Neural cell (in vitro differentiated cells): Measurements from ENCODE around the gene OR52N5. TPM values are rescaled to one million over a fixed set of nuclear protein-coding genes. Genes with fewer than 3 reads are reported as not detected.

Experiments
- H2AFZ ChIP-seq: fragments of 200-600, 300-800 bp; sonication (generic), shearing (Covaris generic); 2 replicates; pipeline ENCODE4 v1.6.0; 2014; ENCODE audit warnings: low read depth, mild to moderate bottlenecking, antibody characterized with exemption, low read length, moderate library complexity
- H3F3A ChIP-seq: fragments of 200-600 bp; shearing (Covaris generic); 2 replicates; pipeline ENCODE4 v1.6.1; 2016; ENCODE audit warnings: mild to moderate bottlenecking, moderate library complexity, mixed read lengths, antibody characterized with exemption, low read length; ENCODE audit not compliant: insufficient read depth, poor library complexity, severe bottlenecking
- H3K27ac ChIP-seq: fragments of 200-600, 300-800 bp; sonication (generic), shearing (Covaris generic); 2 replicates; pipeline ENCODE4 v1.5.1; 2014; ENCODE audit warnings: mild to moderate bottlenecking, low read length, moderate library complexity
- H3K27me3 ChIP-seq: fragments of 300-800, 200-600 bp; sonication (generic), shearing (Covaris generic); 2 replicates; pipeline ENCODE4 v1.6.0; 2014; ENCODE audit warnings: mild to moderate bottlenecking, low read depth, low read length, moderate library complexity; ENCODE audit not compliant: insufficient read depth
- H3K36me3 ChIP-seq: fragments of 300-800, 200-600 bp; sonication (generic), shearing (Covaris generic); 2 replicates; pipeline ENCODE4 v1.5.1; 2014; ENCODE audit warnings: mild to moderate bottlenecking, antibody characterized with exemption, low read length, moderate library complexity; ENCODE audit not compliant: insufficient read depth
- H3K4me2 ChIP-seq: fragments of 300-800, 200-600 bp; sonication (generic), shearing (Covaris generic); 2 replicates; pipeline ENCODE4 v1.6.0; 2014; ENCODE audit warnings: mild to moderate bottlenecking, low read length
- H3K4me3 ChIP-seq: fragments of 300-800, 200-600 bp; sonication (generic), shearing (Covaris generic); 2 replicates; pipeline ENCODE4 v1.5.1; 2014; ENCODE audit warnings: mild to moderate bottlenecking, low read length, moderate library complexity
- H3K79me2 ChIP-seq: fragments of 200-600 bp; shearing (Covaris generic); replicated peaks from 2 replicates; pipeline ENCODE4 v1.6.0; 2014; ENCODE audit warnings: mild to moderate bottlenecking, low read length, moderate library complexity; ENCODE audit not compliant: insufficient read depth
- H3K9ac ChIP-seq: fragments of 300-800, 200-600 bp; sonication (generic), shearing (Covaris generic); 2 replicates; pipeline ENCODE4 v1.6.1; 2016; ENCODE audit warnings: mild to moderate bottlenecking, low read length, mixed read lengths
- H3K9me2 ChIP-seq: fragments of 200-600 bp; shearing (Covaris generic); 2 replicates; pipeline ENCODE4 v1.6.1; 2016; ENCODE audit warnings: mild to moderate bottlenecking, low read length, mixed read lengths; ENCODE audit not compliant: insufficient read depth
- H3K9me3 ChIP-seq: fragments of 200-600, 300-800 bp; sonication (generic), shearing (Covaris generic); 2 replicates; pipeline ENCODE4 v1.6.1; 2016; ENCODE audit warnings: mild to moderate bottlenecking, mixed run types, low read length, moderate library complexity, mixed read lengths
- H4K20me1 ChIP-seq: fragments of 200-600 bp; shearing (Covaris generic); 2 replicates; pipeline ENCODE4 v1.6.1; 2016; ENCODE audit warnings: mild to moderate bottlenecking, mixed run types; ENCODE audit not compliant: insufficient read depth
- CTCF ChIP-seq: fragments of 450-650 bp; IDR thresholded peaks from 2 replicates; pipeline ENCODE4 v1.5.1; 2014; ENCODE audit warnings: antibody characterized with exemption, mild to moderate bottlenecking, moderate library complexity; ENCODE audit not compliant: poor library complexity, severe bottlenecking
- EP300 ChIP-seq: fragments of 450-650 bp; conservative IDR thresholded peaks from 2 replicates; pipeline ENCODE4 v1.6.1; 2014; ENCODE audit warnings: antibody characterized with exemption, mild to moderate bottlenecking, moderate library complexity; ENCODE audit not compliant: poor library complexity, severe bottlenecking
- EZH2 ChIP-seq: fragments of 200-600, 300-800 bp; shearing (Covaris generic), sonication (generic); IDR thresholded peaks from 2 replicates; pipeline ENCODE4 v1.6.1; 2014; ENCODE audit warnings: antibody characterized with exemption, low read length, borderline replicate concordance, mild to moderate bottlenecking; ENCODE audit not compliant: insufficient read depth, poor library complexity, severe bottlenecking
- MXI1 ChIP-seq: fragments of 450-650 bp; conservative IDR thresholded peaks from 2 replicates; pipeline ENCODE4 v1.6.1; 2014; ENCODE audit warnings: antibody characterized with exemption, mild to moderate bottlenecking; ENCODE audit not compliant: poor library complexity, severe bottlenecking
- POLR2AphosphoS5 ChIP-seq: IDR thresholded peaks from 2 replicates; pipeline ENCODE4 v1.6.1; 2012
- RAD21 ChIP-seq: fragments of 450-650 bp; conservative IDR thresholded peaks from 2 replicates; pipeline ENCODE4 v1.6.1; 2014; ENCODE audit warnings: antibody characterized with exemption, mild to moderate bottlenecking, moderate library complexity
- REST ChIP-seq: IDR thresholded peaks from 2 replicates; pipeline ENCODE4 v1.6.1; 2012; ENCODE audit warnings: borderline replicate concordance
- SMC3 ChIP-seq: fragments of 450-650 bp; conservative IDR thresholded peaks from 2 replicates; pipeline ENCODE4 v1.6.1; 2014; ENCODE audit warnings: antibody characterized with exemption, mild to moderate bottlenecking, moderate library complexity; ENCODE audit not compliant: poor library complexity
- TAF1 ChIP-seq: IDR thresholded peaks from 2 replicates; pipeline ENCODE4 v1.6.1; 2012; ENCODE audit warnings: low read depth
- polyA minus RNA-seq: library from RNA; depleted of rRNA, polyadenylated mRNA; stranded (reverse); fragments of >200 nt; gene quantifications from 2 replicates; pipeline ENCODE4 v1.2.3, GENCODE V29; 2014
- polyA plus RNA-seq: library from polyadenylated mRNA; depleted of rRNA; stranded (reverse); fragments of >200 nt; gene quantifications from 2 replicates; pipeline ENCODE4 v1.2.3, GENCODE V29; 2014

OR52N5 gene
- not detected in 2 replicates for polyA plus RNA-seq
- not detected in 2 replicates for polyA minus RNA-seq

GRCh38 chr11:5783255-5783654 is at the start of gene OR52N5:
TSS of gene OR52N5 (minus strand) at chr11:5783355. CDS start at chr11:5778634, 4,721 bp downstream.
- TF ChIP-seq RAD21, result no peak
- no peak for TF ChIP-seq EP300
- TF ChIP-seq TAF1, result no peak
- TF ChIP-seq REST, result no peak
- TF ChIP-seq CTCF, result no peak
- TF ChIP-seq SMC3, result no peak

GRCh38 chr11:5831196-5831829 is 48.2 kb upstream of the OR52N5 start:
- no peaks in the 10 kb centered on the region for H3K9me2 ChIP-seq
- H3K9ac ChIP-seq, result no peak overlapping the region
- no peaks in the 10 kb centered on the region for H4K20me1 ChIP-seq
- no peak overlapping the region for H2AFZ ChIP-seq
- no peak overlapping the region for H3K4me2 ChIP-seq
- no peaks in the 10 kb centered on the region for H3K79me2 ChIP-seq
- no peak overlapping the region for H3K4me3 ChIP-seq
- H3K27ac ChIP-seq, result no peak overlapping the region
- no peaks in the 10 kb centered on the region for H3K27me3 ChIP-seq
- no peaks in the 10 kb centered on the region for H3K36me3 ChIP-seq
- no peaks in the 10 kb centered on the region for H3K9me3 ChIP-seq
- TF ChIP-seq POLR2AphosphoS5 (no peak), TAF1 (no peak), EP300 (no peak), CTCF (no peak), RAD21 (no peak), EZH2 (no peak), REST (no peak), SMC3 (no peak), MXI1 (no peak)
- H3F3A ChIP-seq, result no peaks in the 10 kb centered on the region

More at GRCh38 chr11:5783255-5783654, at the start of gene OR52N5:
- H3K9me2 ChIP-seq, result no peaks in the 10 kb centered on the region
- H2AFZ ChIP-seq, result no peak within 1 kb of the TSS
- no peak within 1 kb of the TSS for H3K9ac ChIP-seq
- no peaks in the 10 kb centered on the region for H3F3A ChIP-seq
- H3K79me2 ChIP-seq, result no peaks in the 10 kb centered on the region
- no peak within 1 kb of the TSS for H3K4me3 ChIP-seq
- H3K36me3 ChIP-seq, result no peaks in the 10 kb centered on the region
- no peak within 1 kb of the TSS for H3K4me2 ChIP-seq
- H3K27ac ChIP-seq, result no peak within 1 kb of the TSS
- H4K20me1 ChIP-seq, result no peaks in the 10 kb centered on the region
- H3K27me3 ChIP-seq, result no peaks in the 10 kb centered on the region
- H3K9me3 ChIP-seq, result no peaks in the 10 kb centered on the region
